ENCODE measurements around the gene ANKRD34A. TPM values are rescaled to one million over a fixed set of nuclear protein-coding genes. Genes with fewer than 3 reads are reported as not detected.

Gene ANKRD34A
- total and polyA plus RNA-seq, 2 of the 13 experiments (the other 11 are each of a cell fraction or from before 2014, with no cell fraction given) = 0.05 to 0.07 TPM

DNA sequence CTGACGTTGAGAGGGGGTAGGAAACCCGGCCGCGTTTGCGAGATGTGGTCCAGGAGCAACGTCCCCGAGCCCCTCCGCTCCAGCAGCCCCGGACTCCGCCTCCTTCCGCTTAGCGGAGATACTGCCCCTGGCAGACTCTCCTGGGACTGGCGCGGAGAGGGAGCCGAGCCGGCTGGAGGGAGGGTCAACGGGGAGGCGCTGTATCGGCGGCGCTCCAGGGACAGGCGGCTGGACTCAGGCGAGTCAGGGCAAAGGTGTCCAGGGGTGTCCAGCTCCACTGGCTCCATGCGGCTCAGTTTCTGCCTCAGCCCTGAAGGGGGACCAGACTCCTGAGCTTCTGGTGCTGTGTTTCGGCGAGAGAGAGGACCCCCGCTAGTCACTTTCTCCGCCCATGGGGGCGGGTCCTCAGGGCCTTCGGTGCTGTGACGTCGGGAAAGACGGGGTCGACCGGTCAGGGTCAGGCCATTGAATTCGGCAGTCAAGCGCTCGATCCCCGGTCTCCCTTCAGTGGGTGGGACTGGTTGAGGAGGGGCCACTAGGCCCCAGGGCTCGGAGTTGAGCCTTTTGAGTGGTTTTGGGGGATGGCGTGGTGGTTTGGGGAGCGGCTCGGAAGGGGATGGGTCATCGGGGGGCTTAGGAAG lies 3.8 kb downstream of the ANKRD34A start (continued):
- TF ChIP-seq SETDB1 (CRISPR knock-in tag; IDR thresholded peaks at IDR 0.05; ENCODE audit: borderline replicate concordance) (no peak), MEIS2 (CRISPR knock-in tag; IDR thresholded peaks at IDR 0.05) (0 out of 2 replicates have a peak, but pooled peaks have one; percentile 52), ELF1 (CRISPR knock-in tag; IDR thresholded peaks at IDR 0.05) (peak; percentile 29; the same call in 1 of the 2 replicates), RELA (CRISPR knock-in tag; IDR thresholded peaks at IDR 0.05) (no peak), SP5 (CRISPR knock-in tag; IDR thresholded peaks at IDR 0.05; ENCODE audit: borderline replicate concordance, low read depth) (peak; percentile 80), BCL6 (CRISPR knock-in tag; IDR thresholded peaks at IDR 0.05) (peak; percentile 48; the same call in 1 of the 2 replicates), ZNF577 (CRISPR knock-in tag; IDR thresholded peaks at IDR 0.05; ENCODE audit: borderline replicate concordance, low read depth) (no peak), HOXA3 (CRISPR knock-in tag; IDR thresholded peaks at IDR 0.05) (peak; percentile 64), DNMT3B (CRISPR knock-in tag; conservative IDR thresholded peaks at IDR 0.05) (no peak), POLR2A (IDR thresholded peaks at IDR 0.05; ENCODE audit: insufficient read depth in 1 of 2, low read depth in 2 of 2, low read length in 2 of 2) (peak; percentile 40 to 61; a peak in 2 of 4 replicates), ZIK1 (CRISPR knock-in tag; IDR thresholded peaks at IDR 0.05; ENCODE audit: borderline replicate concordance, low read depth) (0 out of 2 replicates have a peak, but pooled peaks have one; percentile 62), YEATS4 (CRISPR knock-in tag; IDR thresholded peaks at IDR 0.05; ENCODE audit: borderline replicate concordance) (no peak; the same call in 1 of the 2 replicates), POLR2G (IDR thresholded peaks at IDR 0.05; ENCODE audit: low read depth, low read length) (peak; percentile 70), ZNF160 (CRISPR knock-in tag; IDR thresholded peaks at IDR 0.05) (peak; percentile 35; the same call in 1 of the 2 replicates), ZNF792 (CRISPR knock-in tag; IDR thresholded peaks at IDR 0.05) (0 out of 2 replicates have a peak, but pooled peaks have one; percentile 25)
- TF ChIP-seq, protein P1, sequence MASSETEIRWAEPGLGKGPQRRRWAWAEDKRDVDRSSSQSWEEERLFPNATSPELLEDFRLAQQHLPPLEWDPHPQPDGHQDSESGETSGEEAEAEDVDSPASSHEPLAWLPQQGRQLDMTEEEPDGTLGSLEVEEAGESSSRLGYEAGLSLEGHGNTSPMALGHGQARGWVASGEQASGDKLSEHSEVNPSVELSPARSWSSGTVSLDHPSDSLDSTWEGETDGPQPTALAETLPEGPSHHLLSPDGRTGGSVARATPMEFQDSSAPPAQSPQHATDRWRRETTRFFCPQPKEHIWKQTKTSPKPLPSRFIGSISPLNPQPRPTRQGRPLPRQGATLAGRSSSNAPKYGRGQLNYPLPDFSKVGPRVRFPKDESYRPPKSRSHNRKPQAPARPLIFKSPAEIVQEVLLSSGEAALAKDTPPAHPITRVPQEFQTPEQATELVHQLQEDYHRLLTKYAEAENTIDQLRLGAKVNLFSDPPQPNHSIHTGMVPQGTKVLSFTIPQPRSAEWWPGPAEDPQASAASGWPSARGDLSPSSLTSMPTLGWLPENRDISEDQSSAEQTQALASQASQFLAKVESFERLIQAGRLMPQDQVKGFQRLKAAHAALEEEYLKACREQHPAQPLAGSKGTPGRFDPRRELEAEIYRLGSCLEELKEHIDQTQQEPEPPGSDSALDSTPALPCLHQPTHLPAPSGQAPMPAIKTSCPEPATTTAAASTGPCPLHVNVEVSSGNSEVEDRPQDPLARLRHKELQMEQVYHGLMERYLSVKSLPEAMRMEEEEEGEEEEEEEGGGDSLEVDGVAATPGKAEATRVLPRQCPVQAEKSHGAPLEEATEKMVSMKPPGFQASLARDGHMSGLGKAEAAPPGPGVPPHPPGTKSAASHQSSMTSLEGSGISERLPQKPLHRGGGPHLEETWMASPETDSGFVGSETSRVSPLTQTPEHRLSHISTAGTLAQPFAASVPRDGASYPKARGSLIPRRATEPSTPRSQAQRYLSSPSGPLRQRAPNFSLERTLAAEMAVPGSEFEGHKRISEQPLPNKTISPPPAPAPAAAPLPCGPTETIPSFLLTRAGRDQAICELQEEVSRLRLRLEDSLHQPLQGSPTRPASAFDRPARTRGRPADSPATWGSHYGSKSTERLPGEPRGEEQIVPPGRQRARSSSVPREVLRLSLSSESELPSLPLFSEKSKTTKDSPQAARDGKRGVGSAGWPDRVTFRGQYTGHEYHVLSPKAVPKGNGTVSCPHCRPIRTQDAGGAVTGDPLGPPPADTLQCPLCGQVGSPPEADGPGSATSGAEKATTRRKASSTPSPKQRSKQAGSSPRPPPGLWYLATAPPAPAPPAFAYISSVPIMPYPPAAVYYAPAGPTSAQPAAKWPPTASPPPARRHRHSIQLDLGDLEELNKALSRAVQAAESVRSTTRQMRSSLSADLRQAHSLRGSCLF (CRISPR knock-in tag; IDR thresholded peaks at IDR 0.05; ENCODE audit: borderline replicate concordance) = peak; percentile 74; the same call in 1 of the 2 replicates
- TF ChIP-seq, protein P2, sequence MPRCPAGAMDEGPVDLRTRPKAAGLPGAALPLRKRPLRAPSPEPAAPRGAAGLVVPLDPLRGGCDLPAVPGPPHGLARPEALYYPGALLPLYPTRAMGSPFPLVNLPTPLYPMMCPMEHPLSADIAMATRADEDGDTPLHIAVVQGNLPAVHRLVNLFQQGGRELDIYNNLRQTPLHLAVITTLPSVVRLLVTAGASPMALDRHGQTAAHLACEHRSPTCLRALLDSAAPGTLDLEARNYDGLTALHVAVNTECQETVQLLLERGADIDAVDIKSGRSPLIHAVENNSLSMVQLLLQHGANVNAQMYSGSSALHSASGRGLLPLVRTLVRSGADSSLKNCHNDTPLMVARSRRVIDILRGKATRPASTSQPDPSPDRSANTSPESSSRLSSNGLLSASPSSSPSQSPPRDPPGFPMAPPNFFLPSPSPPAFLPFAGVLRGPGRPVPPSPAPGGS (CRISPR knock-in tag; IDR thresholded peaks at IDR 0.05) = no peak
- TF ChIP-seq, protein P3, sequence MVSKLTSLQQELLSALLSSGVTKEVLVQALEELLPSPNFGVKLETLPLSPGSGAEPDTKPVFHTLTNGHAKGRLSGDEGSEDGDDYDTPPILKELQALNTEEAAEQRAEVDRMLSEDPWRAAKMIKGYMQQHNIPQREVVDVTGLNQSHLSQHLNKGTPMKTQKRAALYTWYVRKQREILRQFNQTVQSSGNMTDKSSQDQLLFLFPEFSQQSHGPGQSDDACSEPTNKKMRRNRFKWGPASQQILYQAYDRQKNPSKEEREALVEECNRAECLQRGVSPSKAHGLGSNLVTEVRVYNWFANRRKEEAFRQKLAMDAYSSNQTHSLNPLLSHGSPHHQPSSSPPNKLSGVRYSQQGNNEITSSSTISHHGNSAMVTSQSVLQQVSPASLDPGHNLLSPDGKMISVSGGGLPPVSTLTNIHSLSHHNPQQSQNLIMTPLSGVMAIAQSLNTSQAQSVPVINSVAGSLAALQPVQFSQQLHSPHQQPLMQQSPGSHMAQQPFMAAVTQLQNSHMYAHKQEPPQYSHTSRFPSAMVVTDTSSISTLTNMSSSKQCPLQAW (CRISPR knock-in tag; IDR thresholded peaks at IDR 0.05) = peak; percentile 88
- TF ChIP-seq, protein P4, sequence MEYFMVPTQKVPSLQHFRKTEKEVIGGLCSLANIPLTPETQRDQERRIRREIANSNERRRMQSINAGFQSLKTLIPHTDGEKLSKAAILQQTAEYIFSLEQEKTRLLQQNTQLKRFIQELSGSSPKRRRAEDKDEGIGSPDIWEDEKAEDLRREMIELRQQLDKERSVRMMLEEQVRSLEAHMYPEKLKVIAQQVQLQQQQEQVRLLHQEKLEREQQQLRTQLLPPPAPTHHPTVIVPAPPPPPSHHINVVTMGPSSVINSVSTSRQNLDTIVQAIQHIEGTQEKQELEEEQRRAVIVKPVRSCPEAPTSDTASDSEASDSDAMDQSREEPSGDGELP (IDR thresholded peaks at IDR 0.05; ENCODE audit: borderline replicate concordance, low read depth) = peak; percentile 22; the same call in 1 of the 2 replicates
- TF ChIP-seq, protein P5, sequence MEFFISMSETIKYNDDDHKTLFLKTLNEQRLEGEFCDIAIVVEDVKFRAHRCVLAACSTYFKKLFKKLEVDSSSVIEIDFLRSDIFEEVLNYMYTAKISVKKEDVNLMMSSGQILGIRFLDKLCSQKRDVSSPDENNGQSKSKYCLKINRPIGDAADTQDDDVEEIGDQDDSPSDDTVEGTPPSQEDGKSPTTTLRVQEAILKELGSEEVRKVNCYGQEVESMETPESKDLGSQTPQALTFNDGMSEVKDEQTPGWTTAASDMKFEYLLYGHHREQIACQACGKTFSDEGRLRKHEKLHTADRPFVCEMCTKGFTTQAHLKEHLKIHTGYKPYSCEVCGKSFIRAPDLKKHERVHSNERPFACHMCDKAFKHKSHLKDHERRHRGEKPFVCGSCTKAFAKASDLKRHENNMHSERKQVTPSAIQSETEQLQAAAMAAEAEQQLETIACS (CRISPR knock-in tag; IDR thresholded peaks at IDR 0.05) = 0 out of 2 replicates have a peak, but pooled peaks have one; percentile 2
